Suppressor macrophage treated with lipopolysaccharide for 1 hour (primary cell): ENCODE results near the gene TCF12.
"Not testable (repeated sequence)": the region's sequence is repeated elsewhere in the genome, so short reads cannot be mapped to it uniquely, and the experiment has no call there.

Experiments used
- DNase-seq, 3 donors: peaks; one replicate each; pipeline ENCODE4 v3.0.0-alpha.2; 2020 to 2022

TCF12 gene

GRCh38 chr15:56980473-56980872, 62.0 kb downstream of the TCF12 start:
- DNase-seq = no peak

GRCh38 chr15:56981160-56981559, 62.7 kb downstream of the TCF12 start:
- no peak for DNase-seq

- no peak for DNase-seq
These were observed 64.5 kb downstream of the TCF12 start for GRCh38 chr15:56982987-56983386.

GRCh38 chr15:56984681-56985481, 66.4 kb downstream of the TCF12 start:
- DNase-seq = peak; percentile 58 to 95 (median 94)

- DNase-seq = peak; percentile 38 to 84 (median 81)
These were observed 67.4 kb downstream of the TCF12 start for GRCh38 chr15:56985856-56986255.

- peak in 1 of 3 donors; percentile 25 for DNase-seq
These were observed 68.8 kb downstream of the TCF12 start for GRCh38 chr15:56987286-56987685.

- no peak for DNase-seq
These were observed 69.8 kb downstream of the TCF12 start for GRCh38 chr15:56988219-56988618.

GRCh38 chr15:56989411-56989924, 71.0 kb downstream of the TCF12 start:
- peak in 2 of 3 donors; percentile 26 to 33 for DNase-seq

- no peak for DNase-seq
These were observed 72.6 kb downstream of the TCF12 start for GRCh38 chr15:56991017-56991416.

- peak; percentile 33 to 68 (median 63) for DNase-seq
These were observed 74.3 kb downstream of the TCF12 start for GRCh38 chr15:56992725-56993124.

- no peak for DNase-seq
These were observed 75.8 kb downstream of the TCF12 start for GRCh38 chr15:56994280-56994679.

GRCh38 chr15:56996093-56996492, 77.6 kb downstream of the TCF12 start:
- no peak for DNase-seq

GRCh38 chr15:56996746-56997470, 78.5 kb downstream of the TCF12 start:
- DNase-seq = no peak

- DNase-seq = no peak
These were observed 85.0 kb downstream of the TCF12 start for GRCh38 chr15:57003418-57003817.

GRCh38 chr15:57005244-57005643, 86.8 kb downstream of the TCF12 start:
- DNase-seq = no peak

- DNase-seq = not testable (repeated sequence)
These were observed 89.4 kb downstream of the TCF12 start for GRCh38 chr15:57007797-57008196.

- no peak for DNase-seq
These were observed 92.3 kb downstream of the TCF12 start for GRCh38 chr15:57010724-57011123.

GRCh38 chr15:57012556-57012955, 94.1 kb downstream of the TCF12 start:
- peak; percentile 43 to 56 (median 56) for DNase-seq

- DNase-seq = not testable (repeated sequence)
These were observed 96.5 kb downstream of the TCF12 start for GRCh38 chr15:57014896-57015295.

GRCh38 chr15:57015360-57015759, 96.9 kb downstream of the TCF12 start:
- no peak for DNase-seq

- DNase-seq = no peak
These were observed 97.5 kb downstream of the TCF12 start for GRCh38 chr15:57015897-57016296.

GRCh38 chr15:57017024-57017423, 98.6 kb downstream of the TCF12 start:
- peak; percentile 33 to 35 (median 33) for DNase-seq

GRCh38 chr15:57018151-57018550, 99.7 kb downstream of the TCF12 start:
- DNase-seq = no peak
